AG10803 (cell line): ENCODE results near the gene ATXN7L1.

ENCODE experiments used
- DNase-seq: peaks from one replicate; pipeline ENCODE4 v3.0.0; 2010; ENCODE audit warnings: low read depth
- H3K4me3 ChIP-seq: 2 replicates; pipeline ENCODE4 v1.5.1; 2011; ENCODE audit warnings: mild to moderate bottlenecking, low read length, control low read depth
- TF ChIP-seq, protein P1 (sequence below): conservative IDR thresholded peaks from 2 replicates; pipeline ENCODE4 v1.5.1; 2011; ENCODE audit warnings: mild to moderate bottlenecking, low read length, control low read depth, inconsistent platforms

The ATXN7L1 gene

DNA sequence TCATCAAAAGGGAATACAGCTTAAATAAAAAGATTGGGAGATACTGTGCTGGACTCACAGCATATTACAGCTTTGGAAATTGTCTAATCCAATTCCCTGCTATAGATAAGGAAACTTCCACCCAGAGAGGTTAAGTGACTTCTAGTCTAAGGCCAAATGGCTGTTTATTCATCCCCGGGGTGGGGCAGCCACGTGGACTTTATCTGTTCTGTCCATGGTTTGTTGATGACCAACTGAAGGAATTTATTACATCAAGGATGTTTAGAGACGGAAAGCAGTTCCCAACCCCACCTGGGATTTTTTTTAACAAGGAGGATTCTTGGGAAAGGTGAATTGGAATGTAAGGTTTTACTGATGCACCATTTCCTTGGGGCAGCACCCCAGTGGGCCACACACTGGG, 88.6 kb downstream of the ATXN7L1 start:
- H3K4me3 ChIP-seq = no peak overlapping the region
- DNase-seq = no peak
- TF ChIP-seq, protein P1, sequence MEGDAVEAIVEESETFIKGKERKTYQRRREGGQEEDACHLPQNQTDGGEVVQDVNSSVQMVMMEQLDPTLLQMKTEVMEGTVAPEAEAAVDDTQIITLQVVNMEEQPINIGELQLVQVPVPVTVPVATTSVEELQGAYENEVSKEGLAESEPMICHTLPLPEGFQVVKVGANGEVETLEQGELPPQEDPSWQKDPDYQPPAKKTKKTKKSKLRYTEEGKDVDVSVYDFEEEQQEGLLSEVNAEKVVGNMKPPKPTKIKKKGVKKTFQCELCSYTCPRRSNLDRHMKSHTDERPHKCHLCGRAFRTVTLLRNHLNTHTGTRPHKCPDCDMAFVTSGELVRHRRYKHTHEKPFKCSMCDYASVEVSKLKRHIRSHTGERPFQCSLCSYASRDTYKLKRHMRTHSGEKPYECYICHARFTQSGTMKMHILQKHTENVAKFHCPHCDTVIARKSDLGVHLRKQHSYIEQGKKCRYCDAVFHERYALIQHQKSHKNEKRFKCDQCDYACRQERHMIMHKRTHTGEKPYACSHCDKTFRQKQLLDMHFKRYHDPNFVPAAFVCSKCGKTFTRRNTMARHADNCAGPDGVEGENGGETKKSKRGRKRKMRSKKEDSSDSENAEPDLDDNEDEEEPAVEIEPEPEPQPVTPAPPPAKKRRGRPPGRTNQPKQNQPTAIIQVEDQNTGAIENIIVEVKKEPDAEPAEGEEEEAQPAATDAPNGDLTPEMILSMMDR = no peak

DNA sequence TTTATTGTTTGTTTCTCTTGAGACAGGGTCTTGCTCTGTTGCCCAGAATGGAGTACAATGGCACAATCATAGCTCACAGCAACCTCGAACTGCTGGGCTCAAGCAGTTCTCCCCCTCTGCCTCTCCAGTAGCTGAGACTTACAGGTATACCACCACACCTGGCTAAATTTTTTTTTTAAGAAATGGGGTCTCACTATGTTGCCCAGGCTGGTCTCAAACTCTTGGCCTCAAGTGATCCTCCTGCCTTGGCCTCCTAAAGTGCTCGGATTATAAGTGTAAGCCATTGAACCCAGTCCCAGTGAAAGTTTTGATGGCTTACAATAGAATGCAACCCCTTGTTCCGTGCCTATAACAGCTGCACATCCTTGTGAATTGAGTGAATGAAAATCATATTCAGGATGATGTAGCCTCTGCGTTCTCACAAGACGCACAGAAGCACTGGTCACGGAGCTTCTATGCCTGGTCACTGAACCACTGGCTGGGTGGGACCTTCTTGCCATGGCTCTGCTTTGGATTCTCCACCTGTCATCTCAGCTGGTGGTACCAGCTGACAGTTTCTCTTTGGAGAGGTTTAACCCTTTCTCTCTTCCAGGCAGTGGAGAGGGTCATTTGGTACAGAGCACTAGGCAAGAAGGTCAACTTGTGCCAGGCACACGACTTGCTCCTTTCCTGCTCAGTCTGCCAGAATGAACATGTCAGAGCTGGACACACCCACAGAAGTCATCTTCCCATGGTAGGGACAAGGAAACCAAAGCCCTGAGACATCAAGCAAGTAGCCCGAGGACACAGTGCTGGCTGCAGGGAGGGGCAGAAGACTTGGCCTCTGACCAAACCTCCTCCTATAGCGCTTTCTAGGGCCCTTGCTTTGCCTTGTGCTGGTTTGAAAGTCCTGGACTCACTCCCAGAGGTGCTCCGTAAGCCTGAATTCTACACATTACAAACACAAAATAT, 89.6 kb downstream of the ATXN7L1 start:
- no peak for DNase-seq

GRCh38 chr7:105782391-105783042, 93.9 kb downstream of the ATXN7L1 start:
- no peak overlapping the region for H3K4me3 ChIP-seq
- peak; percentile 87 for DNase-seq

More for the DNA sequence above, 89.6 kb downstream of the ATXN7L1 start:
- TF ChIP-seq, protein P1 = no peak
- H3K4me3 ChIP-seq = no peak overlapping the region

GRCh38 chr7:105779856-105780780, 96.3 kb downstream of the ATXN7L1 start:
- TF ChIP-seq, protein P1 = no peak
- DNase-seq = no peak
- no peak overlapping the region for H3K4me3 ChIP-seq

More at GRCh38 chr7:105782391-105783042, 93.9 kb downstream of the ATXN7L1 start:
- TF ChIP-seq, protein P1 = no peak

DNA sequence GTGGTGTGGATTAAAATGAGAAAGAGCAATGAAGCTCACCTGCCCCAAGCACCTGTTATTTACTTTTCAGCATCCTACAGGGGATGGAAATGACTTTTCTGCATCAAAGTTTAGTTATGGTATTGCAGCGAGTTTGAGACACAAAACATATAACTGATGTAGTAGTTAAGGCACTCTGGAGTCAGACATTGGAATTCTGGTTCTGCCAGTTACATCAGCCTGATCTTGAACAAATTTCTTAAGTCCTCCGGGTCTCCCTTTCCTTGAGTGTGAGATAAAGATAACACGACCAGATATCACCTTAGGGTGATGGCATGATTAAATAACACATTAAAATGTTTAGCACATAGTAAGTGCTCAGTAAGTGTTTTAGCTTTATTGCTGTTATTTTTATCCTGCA, 97.4 kb downstream of the ATXN7L1 start:
- TF ChIP-seq, protein P1 = no peak
- no peak for DNase-seq
- H3K4me3 ChIP-seq = no peak overlapping the region

DNA sequence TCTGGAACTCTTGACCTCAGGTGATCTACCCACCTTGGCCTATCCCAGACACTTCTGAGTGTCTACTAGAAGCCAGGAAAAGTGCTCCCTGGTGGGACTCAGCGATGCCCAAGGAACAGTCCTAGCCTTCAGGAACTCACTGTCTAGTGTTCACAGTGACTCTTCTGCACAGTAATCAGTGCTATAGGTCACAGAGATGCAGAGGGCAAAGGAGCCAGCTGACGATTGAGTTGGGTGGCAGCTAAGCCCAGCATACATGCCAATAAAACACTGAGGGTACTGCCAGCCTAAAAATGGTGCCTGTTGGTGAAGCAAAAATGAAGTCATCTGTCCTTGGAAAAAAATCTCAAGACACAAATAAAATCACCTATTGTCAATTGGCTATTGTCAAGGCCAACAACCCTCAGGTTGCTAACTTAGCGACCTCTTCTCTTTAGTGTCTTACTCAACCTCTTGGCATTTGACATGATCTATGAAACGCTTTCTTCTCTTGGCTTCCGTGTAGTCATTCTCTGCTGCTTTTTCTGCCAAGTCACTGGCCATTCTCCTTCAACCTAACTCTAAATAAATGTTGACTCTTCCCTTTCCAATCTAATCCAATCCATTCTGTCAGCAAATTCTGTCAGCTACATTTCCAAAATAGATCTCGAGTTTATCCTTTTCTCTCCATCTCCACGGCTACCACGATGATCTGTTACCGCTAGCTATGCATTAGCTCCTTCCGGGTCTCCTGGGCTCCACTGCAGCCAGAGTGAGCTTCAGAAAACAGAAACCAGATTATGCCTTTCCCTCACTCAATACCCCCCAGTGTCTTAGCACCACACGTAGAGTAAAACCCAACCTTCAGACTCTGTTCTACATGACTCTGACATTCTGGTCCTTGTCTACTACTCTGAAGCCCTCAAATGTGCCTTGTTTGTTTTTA, 99.2 kb downstream of the ATXN7L1 start:
- peak; percentile 66 for DNase-seq
- no peak overlapping the region for H3K4me3 ChIP-seq
- TF ChIP-seq, protein P1 = no peak
